Esophagus squamous epithelium (tissue), 5 donors: ENCODE results near the gene VARS1. TPM values are rescaled to one million over a fixed set of nuclear protein-coding genes. Genes with fewer than 3 reads are reported as not detected.

Experiments used
- DNase-seq: peaks from one replicate; lab custom pipeline; 2025; lab: John Stamatoyannopoulos, UW
- H3K27ac ChIP-seq, 4 donors: fragments of 200-600 bp; sonication (generic); one replicate each; pipeline ENCODE4 v1.5.1; 2016 to 2019; ENCODE audit warnings: mild to moderate bottlenecking in 1 of 4
- H3K27me3 ChIP-seq, 4 donors: fragments of 200-600 bp; sonication (generic); 1 replicate in 3 of 4; 2 replicates in 1 of 4; pipeline versions ENCODE4 v1.5.1 to v1.6.0; 2017 to 2021; ENCODE audit warnings: antibody characterized with exemption in 1 of 4
- H3K36me3 ChIP-seq, 3 donors: fragments of 200-600 bp; sonication (generic); one replicate each; pipeline ENCODE4 v1.5.1; 2016 to 2019
- H3K4me1 ChIP-seq, 3 donors: fragments of 200-600 bp; sonication (generic); one replicate each; pipeline ENCODE4 v1.5.1; 2017 to 2019
- H3K4me3 ChIP-seq, 4 donors: fragments of 200-600 bp; sonication (generic); 1 replicate in 3 of 4; 2 replicates in 1 of 4; pipeline ENCODE4 v1.5.1; 2016 to 2019; ENCODE audit warnings: mild to moderate bottlenecking in 2 of 4, moderate library complexity in 1 of 4
- H3K9me3 ChIP-seq, 3 donors: fragments of 200-600 bp; sonication (generic); one replicate each; pipeline ENCODE4 v1.5.1; 2016 to 2019
- POLR2A ChIP-seq, 4 donors: fragments of 450-650 bp; IDR thresholded peaks; one replicate each; pipeline ENCODE4 v1.6.1; 2017; ENCODE audit warnings: antibody characterized with exemption in 4 of 4, mild to moderate bottlenecking in 4 of 4, moderate library complexity in 3 of 4
- WGBS, 2 donors: methylation state at CpG; one replicate each; pipeline ENCODE4 v1.1.5; 2018; 5-methylcytosine and 5-hydroxymethylcytosine counted together
- intact Hi-C: fragments of 100-400 bp; cut with DNase I; formaldehyde crosslinking; loops from one replicate; pipeline ENCODE4 v1.15.0; 2022
- total RNA-seq, 4 donors: library from RNA; depleted of rRNA; stranded (reverse); fragments of >200 nt; gene quantifications; one replicate each; pipeline ENCODE4 v1.1.0, GENCODE V29; 2016
- TF ChIP-seq, protein P1 (sequence below), 6 experiments: fragments of 450-650 bp in 4 of 6; fragments of 200-600 bp in 2 of 6; sonication (generic) in 2 of 6; IDR thresholded peaks; one replicate each; pipeline ENCODE4 v1.5.1; 2016 to 2019; ENCODE audit warnings: antibody characterized with exemption in 6 of 6, mild to moderate bottlenecking in 4 of 6, moderate library complexity in 4 of 6
- donor health status: DM: yes; HTN: yes; CAD: no.

Gene VARS1
- total RNA-seq, 4 donors from 2014 or later, result 35.0 to 72.3 (median 45.5) TPM

DNA sequence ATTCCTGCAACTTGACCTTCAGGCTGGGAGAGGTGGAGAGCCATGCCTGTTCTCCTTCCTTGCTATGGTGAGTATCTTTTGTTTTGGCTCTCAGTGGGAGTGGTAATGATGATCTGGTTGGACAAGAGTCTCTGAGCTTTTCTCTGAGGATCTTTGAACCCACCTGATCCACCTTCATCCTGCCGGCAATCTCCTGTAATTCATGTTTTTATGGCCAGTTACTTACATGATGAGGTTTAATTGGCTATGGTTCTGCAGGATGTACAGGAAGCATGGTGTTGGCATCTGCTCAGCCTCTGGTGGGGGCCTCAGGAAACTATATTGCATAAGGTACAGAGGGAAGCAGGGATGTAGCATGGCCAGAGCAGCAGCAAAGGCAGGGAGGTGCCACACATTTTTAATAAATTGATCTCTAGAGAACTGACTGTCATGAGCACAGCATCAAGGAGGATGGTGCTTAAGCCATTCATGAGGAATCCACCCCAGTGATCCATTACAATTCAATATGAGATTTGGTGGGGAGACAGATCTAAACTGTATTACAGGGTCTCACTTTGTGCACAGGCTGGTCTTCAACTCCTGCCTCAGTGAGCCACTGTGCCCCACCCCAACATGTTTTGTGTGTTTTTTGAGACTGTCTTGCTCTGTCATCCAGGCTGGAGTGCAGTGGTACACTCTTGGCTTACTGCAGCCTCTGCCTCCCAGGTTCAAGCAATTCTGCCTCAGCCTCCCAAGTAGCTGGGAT lies 42.0 kb upstream of the VARS1 start:
- Histone ChIP-seq H3K36me3 (peaks cover 11 to 53% (median 35%) of the 10 kb centered on the region in 3 donors), H3K4me3 (peak overlapping the region in 3 of 4 donors; percentile 81 to 90 (median 90)), H3K27me3 (no peaks in the 10 kb centered on the region), H3K9me3 (no peaks in the 10 kb centered on the region), H3K27ac (peak overlapping the region; percentile 69 to 98 (median 94)), H3K4me1 (peaks cover 16 to 58% (median 38%) of the 10 kb centered on the region in 3 donors)
- intact Hi-C loops, result loop anchor here (10.0 kb wide), 2 partner anchors 103 to 153 kb away; partner anchors contain the start of genes CLIC1 and LY6G5C
- WGBS, 2 donors, result 10 to 18% methylated on average over 1 of the region's 1 CpG
- no peak for DNase-seq
- TF ChIP-seq POLR2A (IDR thresholded peaks at IDR 0.05), result no peak
- TF ChIP-seq, protein P1, sequence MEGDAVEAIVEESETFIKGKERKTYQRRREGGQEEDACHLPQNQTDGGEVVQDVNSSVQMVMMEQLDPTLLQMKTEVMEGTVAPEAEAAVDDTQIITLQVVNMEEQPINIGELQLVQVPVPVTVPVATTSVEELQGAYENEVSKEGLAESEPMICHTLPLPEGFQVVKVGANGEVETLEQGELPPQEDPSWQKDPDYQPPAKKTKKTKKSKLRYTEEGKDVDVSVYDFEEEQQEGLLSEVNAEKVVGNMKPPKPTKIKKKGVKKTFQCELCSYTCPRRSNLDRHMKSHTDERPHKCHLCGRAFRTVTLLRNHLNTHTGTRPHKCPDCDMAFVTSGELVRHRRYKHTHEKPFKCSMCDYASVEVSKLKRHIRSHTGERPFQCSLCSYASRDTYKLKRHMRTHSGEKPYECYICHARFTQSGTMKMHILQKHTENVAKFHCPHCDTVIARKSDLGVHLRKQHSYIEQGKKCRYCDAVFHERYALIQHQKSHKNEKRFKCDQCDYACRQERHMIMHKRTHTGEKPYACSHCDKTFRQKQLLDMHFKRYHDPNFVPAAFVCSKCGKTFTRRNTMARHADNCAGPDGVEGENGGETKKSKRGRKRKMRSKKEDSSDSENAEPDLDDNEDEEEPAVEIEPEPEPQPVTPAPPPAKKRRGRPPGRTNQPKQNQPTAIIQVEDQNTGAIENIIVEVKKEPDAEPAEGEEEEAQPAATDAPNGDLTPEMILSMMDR (IDR thresholded peaks at IDR 0.05), result no peak

DNA sequence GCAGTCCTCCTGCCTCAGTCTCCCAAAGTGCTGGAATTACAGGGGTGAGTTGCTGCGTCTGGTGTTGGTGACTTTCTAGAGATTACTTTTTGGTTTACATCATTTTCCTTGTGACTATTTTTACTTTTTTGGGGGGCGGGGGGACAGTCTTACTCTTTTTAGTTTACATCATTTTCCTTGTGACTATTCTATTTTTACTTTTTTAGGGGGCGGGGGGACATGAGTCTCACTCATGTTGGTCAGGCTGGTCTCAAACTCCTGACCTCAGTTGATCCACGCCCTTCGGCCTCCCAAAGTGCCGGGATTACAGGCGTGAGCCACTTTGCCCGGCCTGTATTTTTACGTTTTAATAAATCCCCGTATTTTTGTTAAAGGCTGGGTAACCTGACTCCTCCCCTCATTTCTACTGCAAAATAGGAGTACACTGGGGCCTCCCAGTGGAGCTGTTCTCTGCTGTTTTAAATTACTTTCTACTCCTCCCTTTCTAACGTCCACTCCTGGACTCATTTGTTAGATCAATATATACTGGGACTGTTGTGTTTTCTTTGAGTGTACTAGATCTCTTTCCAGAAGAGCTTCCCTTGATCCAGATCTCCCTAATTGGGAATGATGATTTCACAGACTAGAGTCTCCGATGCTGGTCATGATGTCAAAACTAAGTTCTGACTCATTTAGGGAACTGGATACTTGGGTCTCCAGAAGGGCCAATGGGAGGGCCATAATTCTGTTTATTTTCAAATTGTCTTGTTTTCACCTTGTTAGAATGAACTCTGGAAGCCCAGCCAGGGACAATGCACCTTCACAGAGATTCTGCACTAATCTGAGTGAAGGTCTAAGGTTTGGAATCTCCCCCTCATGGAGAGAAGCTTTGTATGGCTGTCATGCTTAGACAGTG lies 41.2 kb upstream of the VARS1 start:
- H3K36me3 ChIP-seq, result peaks cover 11 to 53% (median 35%) of the 10 kb centered on the region in 3 donors
- peak overlapping the region; percentile 81 to 99 (median 90) for H3K4me3 ChIP-seq
- H3K4me1 ChIP-seq, result peaks cover 17 to 67% (median 45%) of the 10 kb centered on the region in 3 donors
- WGBS, 2 donors, result 8 to 22% methylated on average over 12 of the region's 12 CpGs
- no peaks in the 10 kb centered on the region for H3K9me3 ChIP-seq
- TF ChIP-seq, protein P1 (IDR thresholded peaks at IDR 0.05), result peak in 2 of 6 experiments; percentile 5 to 15
- no peak for TF ChIP-seq POLR2A (IDR thresholded peaks at IDR 0.05)
- no peaks in the 10 kb centered on the region for H3K27me3 ChIP-seq
- no peak for DNase-seq
- intact Hi-C loops, result loop anchor here (10.0 kb wide), 2 partner anchors 102 to 152 kb away; partner anchors contain the start of genes CLIC1 and LY6G5C
- peak overlapping the region; percentile 69 to 98 (median 94) for H3K27ac ChIP-seq

DNA sequence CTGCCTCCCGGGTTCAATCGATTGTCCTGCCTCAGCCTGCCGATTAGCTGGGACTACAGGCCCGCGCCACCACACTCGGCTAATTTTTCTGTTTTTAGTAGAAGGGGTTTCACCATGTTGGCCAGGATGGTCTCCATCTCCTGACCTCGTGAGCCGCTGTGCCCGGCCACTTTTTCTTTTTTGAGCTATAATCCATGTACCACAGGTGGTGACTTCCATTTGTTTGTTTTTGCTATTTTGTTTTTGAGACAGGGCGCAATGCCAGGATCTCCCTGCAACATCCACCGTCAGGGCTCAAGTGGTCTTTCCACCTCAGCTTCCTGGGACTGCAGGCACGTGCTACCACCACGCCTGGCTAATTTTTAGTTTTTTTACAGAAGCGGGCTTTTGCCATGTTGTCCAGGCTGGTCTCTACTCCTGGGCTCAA lies 40.5 kb upstream of the VARS1 start:
- no peaks in the 10 kb centered on the region for H3K9me3 ChIP-seq
- no peak for DNase-seq
- WGBS, 2 donors, result 2 to 39% methylated on average over 14 of the region's 14 CpGs
- peak overlapping the region; percentile 69 to 98 (median 94) for H3K27ac ChIP-seq
- no peaks in the 10 kb centered on the region for H3K27me3 ChIP-seq
- peaks cover 11 to 47% (median 31%) of the 10 kb centered on the region in 3 donors for H3K36me3 ChIP-seq
- peaks cover 22 to 73% (median 50%) of the 10 kb centered on the region in 3 donors for H3K4me1 ChIP-seq
- TF ChIP-seq, protein P1 (IDR thresholded peaks at IDR 0.05), result no peak
- H3K4me3 ChIP-seq, result peak overlapping the region; percentile 81 to 99 (median 90)
- intact Hi-C loops, result loop anchor here (10.0 kb wide), 2 partner anchors 101 to 151 kb away; partner anchors contain the start of genes CLIC1 and LY6G5C

DNA sequence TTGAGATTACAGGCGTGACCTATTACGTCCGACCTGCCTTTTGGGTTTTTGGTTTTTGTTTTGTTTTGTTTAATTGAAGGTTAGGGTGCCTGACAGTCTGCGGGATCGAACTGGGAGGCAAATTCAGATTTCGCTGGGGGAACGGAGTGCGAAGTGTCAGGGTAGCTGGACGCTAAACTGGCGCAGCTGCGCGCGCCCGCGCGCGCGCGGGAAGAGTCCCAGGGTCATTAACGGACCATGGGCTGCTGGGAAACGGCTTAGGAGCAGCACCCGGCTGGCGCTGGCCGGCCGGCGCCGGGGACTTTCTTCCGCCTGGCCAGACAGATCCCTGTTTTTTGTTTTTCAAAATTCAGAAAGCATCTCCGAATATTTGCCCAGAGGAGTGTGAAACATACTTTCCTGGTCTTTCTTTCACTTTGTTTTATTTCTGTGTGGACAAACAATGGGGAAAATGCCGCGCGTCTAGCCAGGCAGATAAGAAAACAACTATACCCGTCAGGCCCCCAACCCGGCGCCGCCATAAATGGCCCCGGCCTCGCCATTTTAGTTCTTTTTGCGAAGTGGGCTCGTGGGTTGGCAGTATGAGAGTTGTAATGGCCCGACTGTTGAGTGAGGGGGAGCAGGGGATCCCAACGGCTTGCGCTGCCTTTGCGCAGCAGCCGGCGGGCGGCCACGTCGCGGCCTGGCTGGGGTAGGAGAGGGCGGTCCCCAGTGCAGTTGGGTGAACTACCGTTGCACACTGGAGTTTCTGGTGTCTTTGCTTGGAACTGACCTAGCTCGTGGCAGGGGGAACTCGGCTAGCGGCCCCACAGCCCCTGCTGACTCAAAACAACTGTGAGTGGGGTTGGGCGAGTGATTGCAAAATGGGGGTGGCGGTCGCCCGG lies 39.1 kb upstream of the VARS1 start:
- Histone ChIP-seq H3K27me3 (no peaks in the 10 kb centered on the region), H3K4me1 (peaks cover 22 to 83% (median 54%) of the 10 kb centered on the region in 3 donors), H3K9me3 (no peaks in the 10 kb centered on the region), H3K27ac (peak overlapping the region; percentile 92 to 98 (median 96)), H3K4me3 (peak overlapping the region; percentile 81 to 99 (median 90)), H3K36me3 (peaks cover 4 to 33% (median 20%) of the 10 kb centered on the region in 3 donors)
- WGBS, 2 donors, result 1% methylated on average over 27 to 43 of the region's 59 CpGs
- DNase-seq, result peak; percentile 21
- intact Hi-C loops, result loop anchor here (10.0 kb wide), 2 partner anchors 100 to 150 kb away; partner anchors contain the start of genes CLIC1 and LY6G5C
- TF ChIP-seq POLR2A (IDR thresholded peaks at IDR 0.05), result peak in 3 of 4 donors; percentile 4 to 57 (median 56)
- TF ChIP-seq, protein P1 (IDR thresholded peaks at IDR 0.05), result no peak
